Activated T-helper 1 cell treated with Interleukin-2 at 50 U/mL for 16 hours (primary cell): ENCODE data around the gene FAM210B.
"Not testable (repeated sequence)": the region's sequence is repeated elsewhere in the genome, so short reads cannot be mapped to it uniquely, and the experiment has no call there.

Experiments used
- DNase-seq: peaks from one replicate; pipeline ENCODE4 v3.0.0-alpha.2; 2020; ENCODE audit warnings: low read depth

FAM210B gene

DNA sequence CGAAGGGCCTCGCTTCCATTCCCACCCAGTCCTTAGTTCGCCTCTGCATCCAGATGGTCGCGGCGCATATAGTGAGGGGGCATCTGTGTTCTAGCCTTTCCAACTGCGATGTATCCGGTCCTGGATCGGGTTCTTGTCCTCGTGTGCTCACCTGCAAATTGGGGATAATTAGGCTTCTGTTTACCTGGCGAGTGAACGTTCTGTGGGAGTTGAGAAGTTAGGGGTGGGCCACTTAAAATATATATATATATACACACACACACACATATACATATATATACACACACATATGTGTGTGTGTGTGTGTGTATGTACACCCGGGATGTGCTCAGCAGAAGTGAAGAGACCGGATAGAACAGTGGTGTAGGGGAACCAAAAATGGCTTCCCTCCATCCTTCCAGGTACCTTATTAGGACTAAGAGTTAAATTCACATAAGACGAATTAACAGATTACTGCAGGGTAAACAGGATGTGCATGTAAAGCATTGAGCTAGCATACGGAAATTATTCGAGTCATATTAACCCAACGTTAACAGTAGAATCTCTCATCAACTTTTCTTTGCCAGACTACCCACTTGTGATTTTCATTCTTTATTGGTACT is 34.2 kb downstream of the FAM210B start:
- DNase-seq = no peak

DNA sequence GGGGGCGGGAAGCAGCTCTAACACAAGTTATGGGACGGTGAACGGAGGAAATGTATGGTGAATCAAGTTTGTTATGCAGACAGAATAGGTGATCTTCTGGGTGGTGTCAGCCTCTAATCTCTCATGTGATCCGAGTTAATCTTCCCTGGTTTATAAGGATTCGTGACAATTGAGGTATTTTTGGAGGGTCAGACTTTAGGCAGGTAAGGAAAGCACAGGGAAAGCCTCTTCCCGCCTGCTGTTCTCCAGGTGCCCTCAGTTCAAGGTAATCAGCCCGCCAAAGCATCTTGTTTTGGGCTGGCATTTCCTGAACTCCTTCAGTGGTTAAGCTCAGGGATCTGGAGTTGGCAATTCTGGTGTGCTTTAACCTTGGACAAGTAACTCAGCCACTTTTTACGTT is 34.9 kb downstream of the FAM210B start:
- no peak for DNase-seq

DNA sequence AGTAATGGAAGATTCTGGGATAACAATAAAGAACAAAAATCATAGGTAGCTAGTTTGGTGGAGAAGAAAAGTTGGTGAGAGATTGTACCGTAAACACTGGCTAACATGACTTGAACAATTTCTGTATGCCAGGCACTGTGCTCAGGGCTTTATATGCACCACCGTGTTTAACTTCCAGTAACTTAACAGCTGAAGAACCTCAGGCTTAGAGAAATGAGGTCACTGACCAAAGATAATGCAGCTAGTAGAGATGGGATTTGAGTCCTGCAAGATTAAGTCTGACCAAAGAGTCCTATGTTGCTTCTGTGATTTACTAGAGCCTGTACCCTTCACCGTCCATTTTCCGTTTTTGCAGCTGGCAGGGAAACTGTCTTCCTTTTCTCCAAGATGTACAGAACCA is 36.4 kb downstream of the FAM210B start:
- DNase-seq = no peak

DNA sequence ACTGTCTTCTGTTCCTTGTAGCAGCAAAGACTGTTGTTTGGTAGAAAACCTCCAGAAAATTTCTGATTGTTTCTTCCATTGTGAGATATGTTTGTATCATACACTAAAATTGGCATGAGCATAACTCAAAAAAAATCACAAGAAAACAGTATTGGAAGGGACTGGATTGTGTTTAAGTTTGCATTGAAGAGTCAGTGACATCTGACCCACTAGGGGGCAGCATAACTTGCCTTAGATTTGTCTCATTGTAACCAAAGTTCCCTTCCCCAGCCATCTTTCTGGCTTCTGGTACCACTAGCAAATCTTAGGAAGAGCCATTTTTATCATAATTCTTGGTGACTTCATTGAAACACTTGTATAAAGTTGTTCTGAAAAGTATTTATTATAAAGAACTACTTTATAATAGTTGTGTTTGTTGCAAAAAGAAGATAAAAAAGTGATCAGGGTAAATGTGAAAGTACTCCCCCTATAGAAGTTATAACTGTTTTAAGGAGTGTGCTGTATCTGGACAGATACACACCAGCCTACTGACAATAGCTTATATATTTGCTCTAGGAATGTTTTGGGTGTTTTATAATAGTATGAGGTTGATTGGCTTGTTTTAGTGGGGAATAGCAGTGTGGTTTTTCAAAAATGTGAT is 41.3 kb downstream of the FAM210B start:
- DNase-seq = peak; percentile 24

DNA sequence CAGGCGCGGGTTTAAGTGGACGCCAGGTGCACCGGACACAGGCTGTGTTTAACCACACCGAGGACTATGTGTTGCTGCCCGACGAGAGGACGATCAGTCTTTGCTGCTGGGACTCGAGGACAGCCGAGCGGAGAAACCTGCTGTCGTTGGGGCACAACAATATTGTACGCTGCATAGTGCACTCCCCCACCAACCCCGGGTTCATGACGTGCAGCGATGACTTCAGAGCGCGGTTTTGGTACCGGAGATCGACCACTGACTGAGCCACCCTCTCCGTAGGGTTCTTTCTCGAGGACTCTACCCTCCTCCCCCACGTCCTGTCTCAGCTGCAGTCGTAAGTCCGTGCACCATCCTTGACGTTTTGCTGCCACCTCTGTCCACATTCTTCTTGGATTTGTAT is 44.7 kb downstream of the FAM210B start:
- no peak for DNase-seq

DNA sequence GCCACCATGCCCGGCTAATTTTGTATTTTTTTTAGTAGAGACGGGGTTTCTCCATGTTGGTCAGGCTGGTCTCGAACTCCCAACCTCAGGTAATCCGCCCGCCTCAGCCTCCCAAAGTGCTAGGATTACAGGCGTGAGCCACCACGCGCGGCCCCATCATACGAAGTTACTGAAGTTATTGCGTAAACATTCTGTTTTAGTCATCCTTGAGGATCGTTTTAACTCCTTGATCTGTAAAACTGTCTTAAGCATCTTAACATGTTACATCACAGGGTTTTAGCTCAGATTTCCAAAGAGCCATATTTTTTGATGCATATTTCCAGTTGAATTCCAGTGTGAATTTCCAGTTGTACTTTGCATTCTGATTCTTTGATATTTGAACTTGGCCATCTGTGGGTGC is 46.6 kb downstream of the FAM210B start:
- not testable (repeated sequence) for DNase-seq

DNA sequence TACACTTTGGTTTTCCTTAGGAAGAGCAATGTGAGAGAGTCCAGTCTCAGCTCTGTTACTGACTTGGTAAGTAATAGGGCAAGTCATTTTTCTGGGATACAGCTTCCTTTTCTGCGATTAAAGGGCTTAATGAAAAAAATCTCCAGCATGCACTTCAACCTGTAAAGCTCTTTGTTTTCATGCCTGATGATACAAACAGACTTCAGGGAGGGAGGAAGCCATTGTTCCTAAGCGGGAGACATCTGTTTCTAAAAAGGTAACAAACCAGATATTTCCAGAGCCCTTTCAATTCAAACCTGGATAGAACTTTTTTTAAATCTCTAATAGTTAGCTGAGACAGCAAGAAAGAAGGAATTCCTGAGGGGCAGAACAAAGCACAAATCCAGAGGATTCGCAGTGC is 48.1 kb downstream of the FAM210B start:
- no peak for DNase-seq

DNA sequence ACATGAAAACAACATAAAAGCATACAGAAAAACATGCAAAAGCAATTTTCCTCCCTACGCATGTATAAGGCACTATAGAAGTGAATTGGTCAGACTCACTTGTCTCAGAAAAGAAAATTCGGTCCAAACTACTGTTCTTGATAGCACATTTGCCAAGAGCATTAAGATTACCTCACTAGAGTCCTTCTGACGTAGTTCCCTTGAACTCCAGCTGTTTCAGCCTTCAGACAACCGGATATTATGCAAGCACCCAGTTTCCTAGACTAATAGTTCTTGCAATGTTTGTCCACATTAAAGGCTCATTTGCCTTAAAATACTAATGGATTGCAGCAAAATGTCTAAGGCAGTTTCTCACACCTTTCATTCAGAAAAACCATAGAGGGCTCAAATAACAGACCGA is 50.7 kb downstream of the FAM210B start:
- DNase-seq = no peak

DNA sequence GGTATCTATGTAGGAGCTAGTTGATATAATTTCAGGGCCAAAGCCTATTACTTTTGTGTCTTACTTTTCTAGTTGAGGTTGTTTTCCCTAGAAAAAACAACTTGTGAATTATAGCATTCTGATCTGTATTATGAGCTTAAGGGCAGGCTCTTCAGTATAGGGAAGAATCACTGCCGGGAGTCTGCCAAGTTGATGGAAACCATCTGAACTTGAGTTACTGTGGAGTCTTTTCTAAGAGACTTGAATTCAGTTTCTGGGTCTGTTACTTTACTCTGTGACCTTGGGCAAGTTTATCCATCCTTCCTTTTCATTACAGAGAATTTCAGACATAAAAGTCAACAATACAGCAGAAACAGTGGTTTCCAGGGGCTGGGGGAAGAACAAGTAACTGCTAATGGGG is 51.2 kb downstream of the FAM210B start:
- no peak for DNase-seq

DNA sequence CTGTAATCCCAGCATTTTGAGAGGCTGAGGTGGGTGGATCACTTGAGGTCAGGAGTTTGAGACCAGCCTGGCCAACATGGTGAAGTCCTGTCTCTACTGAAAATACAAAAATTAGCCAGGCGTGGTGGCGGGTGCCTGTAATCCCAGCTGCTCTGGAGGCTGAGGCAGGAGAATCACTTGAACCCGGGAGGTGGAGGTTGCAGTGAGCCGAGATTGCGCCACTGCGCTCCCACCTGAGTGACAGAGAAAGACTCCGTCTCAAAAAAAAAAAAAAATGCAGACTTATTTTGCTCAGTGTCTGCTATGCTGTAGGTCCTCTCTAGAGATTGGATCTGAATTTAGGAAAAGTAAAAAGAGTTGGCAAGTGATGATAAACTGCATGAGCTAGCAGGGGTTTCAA is 52.5 kb downstream of the FAM210B start:
- not testable (repeated sequence) for DNase-seq

DNA sequence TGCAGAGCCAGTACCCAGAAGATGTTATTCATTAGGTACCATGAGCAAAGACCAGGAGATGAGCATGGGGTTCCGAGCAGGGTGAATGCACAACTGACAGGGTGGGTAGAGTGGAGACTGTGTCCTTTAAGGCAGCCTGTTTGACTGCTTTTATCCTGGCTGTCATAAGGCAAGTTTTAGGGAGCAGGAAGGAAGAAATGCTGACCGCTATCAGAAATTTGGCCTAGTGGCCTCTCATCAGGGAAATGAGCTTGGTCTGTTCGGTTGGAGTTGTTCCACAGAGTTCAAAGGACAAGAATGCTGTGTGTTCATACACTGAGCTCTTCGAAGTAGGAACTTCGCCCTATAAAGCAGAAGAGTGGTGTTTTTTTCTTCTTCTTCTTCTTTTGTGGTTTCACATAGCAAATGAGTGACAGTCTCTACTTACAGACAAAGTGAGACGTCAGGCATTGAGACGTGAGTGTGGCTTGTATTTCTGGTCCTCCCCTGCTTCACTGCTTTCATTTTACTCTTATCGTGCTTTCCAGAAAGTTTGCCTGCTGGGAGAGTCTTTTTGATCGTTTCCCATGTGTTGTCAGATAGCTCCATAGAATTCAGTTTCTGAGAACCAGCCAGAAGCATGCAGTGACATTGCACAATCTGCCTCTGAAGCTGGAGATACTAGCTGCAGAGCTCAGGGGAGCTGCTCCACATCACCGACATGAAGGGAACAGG is 53.1 kb downstream of the FAM210B start, which contains the start of gene CASS4:
Gene CASS4, plus strand, starts transcription at position 502 of the 714 bp plus-strand sequence. Its CDS starts 199 bp downstream, at position 701.
- no peak for DNase-seq

DNA sequence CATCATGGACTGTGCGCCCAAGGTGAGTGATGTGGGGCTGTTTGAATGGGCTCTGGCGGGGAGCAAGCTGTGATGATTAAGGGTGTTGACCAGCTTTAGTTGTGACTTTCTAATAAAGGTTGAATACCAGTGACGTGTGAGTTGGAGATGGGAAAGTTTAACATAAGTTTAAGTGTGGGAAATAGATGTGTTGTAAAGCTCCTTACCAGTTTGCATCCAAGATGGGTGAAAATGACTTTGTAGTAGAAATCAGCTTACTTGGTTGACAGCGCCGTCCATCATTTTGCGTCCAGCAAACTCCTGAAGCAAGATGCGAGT is 53.7 kb downstream of the FAM210B start:
- no peak for DNase-seq

DNA sequence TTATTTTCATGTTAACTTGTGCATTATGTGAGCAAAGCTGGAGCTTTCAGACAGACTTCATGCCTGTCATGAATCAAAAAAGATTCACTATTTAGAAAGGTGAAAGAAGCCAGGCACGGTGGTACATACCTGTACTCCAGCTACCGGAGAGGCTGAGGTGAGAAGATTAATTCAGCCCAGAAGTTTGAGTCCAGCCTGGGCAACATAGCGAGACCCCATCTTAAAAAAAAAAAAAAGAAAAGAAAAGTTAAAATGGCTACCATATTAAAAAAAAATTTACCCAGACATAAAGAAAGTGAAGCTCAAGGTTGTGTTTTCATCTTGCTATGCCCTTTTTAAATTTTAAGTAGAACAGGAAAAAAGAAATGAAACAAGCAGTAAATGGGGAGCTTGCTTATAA is 54.2 kb downstream of the FAM210B start:
- DNase-seq = no peak

DNA sequence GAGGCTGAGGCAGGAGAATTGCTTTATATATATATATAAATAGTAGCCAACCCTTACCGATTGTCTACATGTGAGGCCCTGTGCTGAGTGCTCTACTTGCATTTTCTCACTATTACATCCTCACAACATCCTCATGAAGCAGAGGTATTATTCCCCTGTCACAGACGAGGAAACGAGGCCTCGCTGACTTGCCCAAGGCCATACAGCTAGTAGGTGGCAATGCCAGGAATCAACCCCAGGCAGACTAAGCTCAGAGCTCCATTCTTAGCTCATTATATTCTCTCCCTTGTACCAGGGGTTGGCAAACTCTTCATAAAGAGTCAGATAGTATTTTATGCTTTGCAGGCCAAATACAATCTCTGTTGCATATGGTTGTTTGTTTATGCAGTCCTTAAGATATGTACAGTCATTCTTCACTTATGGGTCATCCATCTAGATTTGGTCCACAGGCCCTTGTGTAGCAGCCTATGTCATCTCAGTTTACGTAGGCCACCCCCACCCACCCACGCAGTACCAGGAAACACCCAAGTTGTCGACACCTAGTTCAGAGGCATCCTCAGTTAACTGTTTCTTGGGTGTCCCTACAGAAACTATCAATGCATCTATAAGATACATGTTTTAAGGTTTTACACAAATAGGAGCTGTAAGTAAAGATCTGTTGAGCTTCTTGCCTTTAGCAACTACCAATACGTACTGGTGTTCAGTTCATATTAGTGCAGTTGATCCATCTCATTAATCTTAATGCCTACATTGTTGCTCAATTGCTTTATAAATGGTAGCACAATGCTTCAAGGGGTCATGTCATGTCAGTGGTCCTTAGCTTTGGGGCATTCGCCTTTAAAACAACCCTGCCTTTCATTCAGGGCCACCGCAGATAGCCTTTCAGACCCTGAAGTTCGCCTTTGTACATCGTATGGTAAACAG is 56.3 kb downstream of the FAM210B start:
- no peak for DNase-seq

DNA sequence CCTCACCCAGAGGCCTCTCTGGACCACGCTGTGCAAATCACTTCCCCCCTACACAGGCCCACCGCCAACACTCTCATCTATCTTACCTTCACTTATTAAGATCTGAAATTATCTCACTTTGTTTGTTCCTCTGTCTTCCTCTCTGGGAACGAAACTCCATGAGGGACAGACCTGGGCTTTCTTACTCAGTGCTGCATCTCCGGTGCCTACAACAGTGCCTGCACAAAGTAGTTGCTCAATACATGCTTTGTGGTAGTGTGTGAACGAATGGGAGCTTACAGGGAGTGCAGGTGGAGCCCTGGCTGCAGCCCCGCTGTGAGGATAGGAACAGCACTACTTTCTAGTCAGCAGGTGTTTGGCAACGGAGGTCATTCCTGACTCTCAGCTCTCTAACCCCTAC is 58.6 kb downstream of the FAM210B start:
- DNase-seq = no peak

DNA sequence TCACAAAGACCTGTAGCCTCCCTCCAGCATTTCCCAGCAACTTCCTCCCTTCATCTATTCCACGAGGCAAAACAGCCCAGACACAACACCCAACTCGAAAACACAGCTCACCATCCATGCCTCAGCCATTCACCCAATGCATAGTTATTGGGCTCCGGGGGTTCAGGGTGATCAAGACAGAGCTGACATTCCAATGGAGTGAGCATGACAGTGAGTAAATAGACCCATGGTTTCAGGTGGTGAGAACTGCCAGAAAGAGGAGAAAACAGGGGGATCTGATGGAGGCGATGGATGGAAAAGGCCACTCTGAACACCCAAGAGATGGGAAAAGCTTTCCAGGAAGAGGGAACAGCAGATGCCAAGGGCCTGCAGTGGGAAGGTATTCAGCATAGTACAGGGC is 59.1 kb downstream of the FAM210B start:
- no peak for DNase-seq
